Measurements from ENCODE around the gene LTK.

DNA sequence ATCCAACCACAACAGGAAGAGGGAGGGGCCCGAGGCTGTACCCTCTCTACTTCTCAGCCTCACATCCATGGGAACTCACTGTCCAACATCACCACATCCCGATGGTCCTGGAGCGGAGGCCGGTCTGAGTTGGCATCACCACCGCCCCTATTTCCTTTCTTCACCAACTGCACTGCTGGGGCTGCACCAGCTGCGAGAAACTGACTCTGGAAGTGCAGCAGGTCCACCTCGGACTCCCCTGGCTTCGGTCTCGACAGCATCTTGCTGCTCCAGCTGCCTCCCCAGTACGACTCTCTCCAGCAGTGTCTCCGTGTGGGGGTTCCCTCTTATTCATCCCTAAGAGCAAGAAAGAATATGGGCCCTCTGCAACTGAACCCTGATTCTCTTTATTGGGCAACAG, 23.2 kb upstream of the LTK start:
- TF ChIP-seq, protein P1, sequence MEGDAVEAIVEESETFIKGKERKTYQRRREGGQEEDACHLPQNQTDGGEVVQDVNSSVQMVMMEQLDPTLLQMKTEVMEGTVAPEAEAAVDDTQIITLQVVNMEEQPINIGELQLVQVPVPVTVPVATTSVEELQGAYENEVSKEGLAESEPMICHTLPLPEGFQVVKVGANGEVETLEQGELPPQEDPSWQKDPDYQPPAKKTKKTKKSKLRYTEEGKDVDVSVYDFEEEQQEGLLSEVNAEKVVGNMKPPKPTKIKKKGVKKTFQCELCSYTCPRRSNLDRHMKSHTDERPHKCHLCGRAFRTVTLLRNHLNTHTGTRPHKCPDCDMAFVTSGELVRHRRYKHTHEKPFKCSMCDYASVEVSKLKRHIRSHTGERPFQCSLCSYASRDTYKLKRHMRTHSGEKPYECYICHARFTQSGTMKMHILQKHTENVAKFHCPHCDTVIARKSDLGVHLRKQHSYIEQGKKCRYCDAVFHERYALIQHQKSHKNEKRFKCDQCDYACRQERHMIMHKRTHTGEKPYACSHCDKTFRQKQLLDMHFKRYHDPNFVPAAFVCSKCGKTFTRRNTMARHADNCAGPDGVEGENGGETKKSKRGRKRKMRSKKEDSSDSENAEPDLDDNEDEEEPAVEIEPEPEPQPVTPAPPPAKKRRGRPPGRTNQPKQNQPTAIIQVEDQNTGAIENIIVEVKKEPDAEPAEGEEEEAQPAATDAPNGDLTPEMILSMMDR (IDR thresholded peaks at IDR 0.05; ENCODE audit: borderline replicate concordance, extremely low read depth, low read length, poor library complexity, severe bottlenecking) = no peak
- TF ChIP-seq EZH2 (IDR thresholded peaks at IDR 0.05; ENCODE audit: borderline replicate concordance, low read depth, low read length, severe bottlenecking) = no peak
